GM20000 (cell line): ENCODE data around the gene CLEC2D.
"Not testable (repeated sequence)": the region's sequence is repeated elsewhere in the genome, so short reads cannot be mapped to it uniquely, and the experiment has no call there.

Experiments used
- DNase-seq: peaks from one replicate; pipeline ENCODE4 v3.0.0; 2012; ENCODE audit warnings: low spot score
- TF ChIP-seq, protein P1 (sequence below): IDR thresholded peaks from 2 replicates; pipeline ENCODE4 v1.5.1; 2012; ENCODE audit warnings: mild to moderate bottlenecking, control low read depth; ENCODE audit errors: extremely low read depth, missing control alignments

Gene CLEC2D

DNA sequence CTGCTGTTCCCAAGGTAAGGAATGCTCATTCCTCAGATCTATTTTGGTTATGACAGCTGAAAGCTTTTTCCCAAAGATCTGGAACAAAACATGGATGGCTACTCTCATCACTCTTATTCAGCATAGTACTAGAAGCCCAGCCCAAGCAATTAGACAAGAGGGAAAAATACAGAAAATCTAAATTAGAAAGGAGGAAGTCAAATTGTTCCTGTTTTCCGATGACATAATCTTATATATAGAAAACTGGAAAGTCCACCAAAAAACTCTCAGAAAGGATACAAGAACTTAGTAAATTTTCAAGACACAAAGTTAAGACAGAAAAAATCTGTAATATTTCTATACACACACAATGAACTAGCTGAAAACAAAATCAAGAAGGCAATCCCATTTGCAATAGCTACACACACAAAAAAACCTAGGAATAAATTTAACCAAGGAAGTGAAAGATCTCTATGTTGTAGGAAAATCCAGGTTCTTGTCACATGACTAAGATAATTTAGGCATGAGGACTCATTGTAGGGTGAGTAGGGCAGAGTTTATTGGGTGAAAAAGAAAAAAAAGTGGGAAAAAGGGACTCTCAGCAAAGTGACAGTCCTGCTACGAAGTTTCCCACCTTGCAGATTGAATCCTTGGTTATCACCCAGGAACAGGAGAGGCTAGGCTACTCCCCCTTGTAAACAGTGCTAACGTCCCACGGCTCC, 33.2 kb upstream of the CLEC2D start:
- DNase-seq = no peak

DNA sequence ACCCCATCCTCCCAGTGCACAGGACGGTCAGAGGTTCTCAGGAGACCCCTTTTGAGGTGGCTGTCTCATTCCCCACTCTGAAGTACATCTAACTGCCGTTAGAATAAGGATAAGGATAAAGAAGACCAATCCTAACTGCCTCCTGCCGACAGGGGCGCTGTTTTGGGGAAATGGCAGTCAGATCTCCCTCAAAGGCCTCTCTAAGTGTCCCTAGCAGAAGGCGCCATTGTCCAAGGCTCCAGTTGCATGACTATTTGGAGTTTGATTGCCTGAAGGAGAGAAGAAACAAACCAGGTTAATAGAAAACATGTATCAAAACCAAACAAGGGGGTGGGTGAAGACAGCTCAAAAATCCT, 32.7 kb upstream of the CLEC2D start:
- no peak for DNase-seq
- TF ChIP-seq, protein P1, sequence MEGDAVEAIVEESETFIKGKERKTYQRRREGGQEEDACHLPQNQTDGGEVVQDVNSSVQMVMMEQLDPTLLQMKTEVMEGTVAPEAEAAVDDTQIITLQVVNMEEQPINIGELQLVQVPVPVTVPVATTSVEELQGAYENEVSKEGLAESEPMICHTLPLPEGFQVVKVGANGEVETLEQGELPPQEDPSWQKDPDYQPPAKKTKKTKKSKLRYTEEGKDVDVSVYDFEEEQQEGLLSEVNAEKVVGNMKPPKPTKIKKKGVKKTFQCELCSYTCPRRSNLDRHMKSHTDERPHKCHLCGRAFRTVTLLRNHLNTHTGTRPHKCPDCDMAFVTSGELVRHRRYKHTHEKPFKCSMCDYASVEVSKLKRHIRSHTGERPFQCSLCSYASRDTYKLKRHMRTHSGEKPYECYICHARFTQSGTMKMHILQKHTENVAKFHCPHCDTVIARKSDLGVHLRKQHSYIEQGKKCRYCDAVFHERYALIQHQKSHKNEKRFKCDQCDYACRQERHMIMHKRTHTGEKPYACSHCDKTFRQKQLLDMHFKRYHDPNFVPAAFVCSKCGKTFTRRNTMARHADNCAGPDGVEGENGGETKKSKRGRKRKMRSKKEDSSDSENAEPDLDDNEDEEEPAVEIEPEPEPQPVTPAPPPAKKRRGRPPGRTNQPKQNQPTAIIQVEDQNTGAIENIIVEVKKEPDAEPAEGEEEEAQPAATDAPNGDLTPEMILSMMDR = no peak

More for the DNA sequence above, 33.2 kb upstream of the CLEC2D start:
- TF ChIP-seq, protein P1 = no peak

DNA sequence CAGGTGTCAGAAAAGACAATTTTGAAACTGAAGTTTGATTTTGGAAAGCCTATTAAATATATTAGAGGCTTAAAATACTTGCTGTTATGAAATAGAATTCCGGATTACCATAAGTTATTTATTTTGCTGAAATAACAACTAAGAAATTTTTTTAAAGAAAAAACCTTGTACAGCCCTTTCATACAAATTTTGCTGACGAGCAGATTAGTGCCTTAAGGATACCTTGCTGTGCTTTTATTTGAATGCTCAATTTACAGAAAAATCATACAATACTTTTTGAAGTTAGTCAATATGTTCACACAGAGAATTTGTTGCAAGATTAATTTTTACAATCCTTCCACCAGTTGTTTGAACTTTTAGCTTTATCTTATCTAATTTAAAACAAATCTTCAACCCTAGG, 29.5 kb upstream of the CLEC2D start:
- TF ChIP-seq, protein P1 = no peak
- DNase-seq = no peak

DNA sequence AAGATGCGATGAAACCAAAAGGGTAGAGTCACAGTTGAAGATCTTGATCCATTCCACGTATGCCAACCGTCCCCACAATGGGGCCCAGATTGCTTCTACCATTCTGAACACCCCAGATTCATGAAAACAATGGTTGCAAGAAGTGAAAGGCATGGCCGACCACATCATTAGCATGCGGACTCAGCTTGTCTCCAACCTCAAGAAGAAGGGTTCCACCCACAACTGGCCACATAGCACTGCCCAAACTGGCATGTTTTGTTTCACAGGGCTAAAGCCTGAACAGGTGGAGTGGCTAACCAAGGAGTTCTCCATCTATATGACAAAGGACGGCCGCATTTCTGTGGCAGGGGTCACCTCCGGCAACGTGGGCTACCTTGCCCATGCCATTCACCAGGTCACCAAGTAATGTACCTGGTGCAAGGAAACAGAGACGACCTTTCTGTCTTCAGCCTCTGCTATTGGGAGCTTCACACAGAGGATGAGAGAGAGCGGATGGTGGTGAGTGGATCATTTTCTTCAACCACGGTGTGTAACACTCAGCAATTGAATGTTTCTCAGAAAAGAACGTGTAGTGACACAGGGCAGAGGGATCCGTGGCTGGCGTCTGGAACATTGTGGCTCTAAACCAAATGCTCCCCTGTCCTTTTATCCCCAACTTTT, 26.8 kb upstream of the CLEC2D start:
- TF ChIP-seq, protein P1 = no peak
- no peak for DNase-seq

DNA sequence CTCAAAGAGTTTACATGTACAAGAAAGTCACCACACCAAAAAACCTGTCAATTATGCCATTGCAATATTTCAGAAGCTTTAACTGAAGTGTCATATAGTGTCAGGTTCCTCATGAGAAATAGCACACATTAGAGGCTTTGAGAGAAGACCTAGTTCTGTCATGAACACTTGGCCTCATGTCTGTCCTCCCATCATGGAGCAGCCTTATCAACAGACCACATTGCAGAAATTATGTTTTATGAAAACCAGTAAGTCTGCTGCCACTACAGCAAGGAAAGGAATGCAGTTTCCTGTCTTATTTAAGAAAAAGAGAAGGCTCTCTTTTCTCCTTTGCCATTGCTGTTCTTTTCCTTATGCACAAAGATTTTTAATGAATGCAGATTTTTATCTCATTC, 26.2 kb upstream of the CLEC2D start:
- DNase-seq = no peak
- TF ChIP-seq, protein P1 = no peak

DNA sequence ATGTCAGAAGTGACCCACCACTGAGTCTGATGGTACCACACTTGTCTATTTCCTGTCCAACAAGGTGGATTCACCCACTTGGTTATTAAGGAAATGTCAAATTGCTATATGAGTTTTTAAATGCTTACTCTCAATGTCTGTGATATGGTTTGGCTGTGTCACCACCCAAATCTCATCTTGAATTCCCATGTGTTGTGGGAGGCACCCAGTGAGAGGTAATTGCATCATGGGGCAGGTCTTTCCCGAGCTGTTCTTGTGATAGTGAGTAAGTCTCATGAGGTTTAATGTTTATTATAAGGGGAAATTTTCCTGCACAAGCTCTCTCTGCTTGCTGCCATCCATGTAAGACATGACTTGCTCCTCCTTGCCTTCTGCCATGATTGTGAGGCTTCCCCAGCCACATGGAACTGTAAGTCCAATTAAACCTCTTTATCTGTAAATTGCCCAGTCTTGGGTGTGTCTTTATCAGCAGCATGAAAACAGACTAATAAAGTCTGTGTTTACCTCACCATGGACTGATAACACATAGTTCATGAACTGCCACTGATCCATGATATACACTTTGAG, 24.4 kb upstream of the CLEC2D start:
- DNase-seq = not testable (repeated sequence)

DNA sequence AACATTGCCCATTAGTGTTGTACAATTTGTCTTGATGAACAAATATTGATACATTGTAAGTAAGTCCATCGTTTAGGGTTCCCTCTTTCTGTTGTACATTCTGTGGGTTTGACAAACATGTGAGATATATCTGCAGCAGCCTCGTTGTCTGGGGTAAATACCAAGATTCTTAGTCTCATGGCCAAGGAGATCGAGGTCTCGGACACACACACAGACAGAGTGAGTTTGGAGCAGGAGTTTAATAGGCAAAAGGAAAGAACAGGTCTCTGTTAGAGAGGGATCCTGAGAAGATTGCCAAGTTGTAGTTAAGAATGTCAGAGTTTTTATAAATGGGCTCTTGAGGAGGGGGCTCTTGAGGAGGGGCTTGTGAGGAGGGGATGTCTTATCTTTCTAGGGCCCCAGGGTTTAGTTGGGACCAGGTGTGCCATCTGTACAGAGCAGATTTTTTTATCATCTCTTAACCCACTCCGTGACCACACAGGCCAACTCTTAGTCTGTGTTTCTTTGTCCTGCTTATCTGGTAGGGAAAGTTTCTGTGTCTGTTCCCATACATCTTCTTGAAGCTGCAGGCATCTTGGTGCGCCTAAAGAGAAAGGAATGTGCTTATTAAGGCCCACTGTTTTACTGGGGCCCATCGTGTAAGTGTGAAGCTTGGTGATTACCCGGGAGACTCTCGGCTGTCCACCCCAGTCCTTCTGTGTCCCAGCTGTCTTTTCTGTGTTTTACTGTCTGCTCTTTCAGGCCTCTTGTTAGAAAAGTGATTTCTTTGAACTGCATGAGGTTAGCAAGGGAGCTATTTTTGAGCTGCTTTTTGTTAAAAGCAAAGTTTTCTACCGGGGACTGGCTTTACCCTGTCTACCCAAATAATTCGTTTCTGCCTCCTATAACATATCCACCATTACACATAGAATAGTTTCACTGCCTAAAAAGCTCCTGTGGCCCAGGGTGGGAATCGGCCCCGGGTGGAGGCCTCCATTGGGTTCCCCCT, 22.4 kb upstream of the CLEC2D start:
- DNase-seq = no peak
- TF ChIP-seq, protein P1 = no peak
